DMS 273 treated with DMSO at 0.1 percent for 48 hours (cell line): Measurements from ENCODE around the gene SCN5A.

ENCODE experiments used
- DNase-seq: peaks from one replicate; lab custom pipeline; 2025; lab: John Stamatoyannopoulos, UW

SCN5A gene

DNA sequence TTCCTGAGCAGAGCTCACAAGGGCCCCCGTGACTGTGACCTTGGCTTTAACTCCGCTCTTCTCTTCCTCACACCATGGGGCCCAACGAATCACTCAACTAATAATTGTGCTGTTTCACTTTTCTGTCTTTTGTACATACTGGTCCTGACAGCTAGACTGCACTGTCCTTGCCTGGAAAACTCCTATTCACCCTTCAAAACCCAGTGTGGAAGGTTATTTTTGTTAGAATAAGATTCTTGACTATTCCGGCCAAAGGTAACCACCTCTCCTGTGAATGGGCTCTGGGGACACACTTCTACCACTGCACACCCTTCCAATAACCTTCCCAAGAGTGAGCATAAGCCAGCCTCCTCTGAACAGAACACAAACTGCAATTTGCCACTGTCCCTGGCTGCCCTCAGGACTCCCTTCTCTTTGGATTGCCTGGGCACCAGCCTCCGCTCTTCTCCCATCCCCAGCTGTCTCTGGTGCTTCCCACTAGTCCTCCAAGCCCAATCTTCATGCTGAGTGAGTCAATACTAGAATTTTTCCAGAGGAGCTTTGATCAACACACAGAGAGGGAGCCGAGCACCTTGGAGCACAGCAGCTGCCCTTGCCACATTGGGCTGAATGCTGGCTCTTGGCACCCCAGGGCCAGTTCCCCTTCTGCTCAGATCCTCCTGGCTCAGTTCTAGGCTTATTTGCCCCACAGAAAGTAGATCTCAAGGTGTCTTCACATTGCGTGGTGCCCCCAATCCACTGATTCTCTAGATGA lies 2.1 kb downstream of the SCN5A start:
- DNase-seq = no peak

DNA sequence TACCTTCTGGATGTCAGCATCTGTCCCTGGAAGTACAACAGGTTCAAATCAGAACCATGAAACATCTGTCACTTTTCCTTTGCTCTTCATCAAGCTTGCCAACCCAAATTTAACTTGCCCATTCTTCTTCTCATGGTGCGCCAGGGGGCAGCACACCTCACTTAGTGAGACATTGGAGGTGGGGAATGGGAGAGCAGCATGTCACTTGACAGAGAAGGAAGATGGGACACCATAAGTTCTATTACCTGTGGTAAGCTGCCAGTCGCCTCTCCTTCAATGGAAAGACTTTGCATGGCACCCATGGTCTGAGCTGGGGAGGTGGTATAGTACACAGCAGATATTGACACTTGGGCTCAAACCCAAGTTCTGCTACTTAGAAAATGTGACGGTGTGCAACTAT lies 2.9 kb downstream of the SCN5A start:
- DNase-seq = peak; percentile 14

- DNase-seq = no peak
Observed at GRCh38 chr3:38646062-38646461, 3.4 kb downstream of the SCN5A start.

DNA sequence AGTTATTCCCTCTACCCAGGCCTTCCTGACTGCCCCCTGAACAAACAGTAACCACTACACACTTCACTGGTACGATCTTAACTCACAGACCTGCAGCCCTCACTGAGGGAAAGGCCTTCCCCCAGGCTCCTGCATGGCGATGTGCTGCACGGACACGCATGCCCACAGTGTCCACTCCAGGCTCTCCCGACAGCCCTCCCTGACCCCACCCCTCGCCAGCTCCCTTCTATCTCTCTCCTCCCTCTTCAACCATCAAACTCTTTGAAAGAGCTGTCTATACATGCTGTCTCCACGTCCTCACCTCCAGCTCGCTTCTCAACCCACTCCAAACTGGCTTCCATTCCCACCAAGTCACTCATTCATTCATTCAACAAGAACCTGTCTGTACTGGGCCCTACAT lies 3.9 kb downstream of the SCN5A start:
- no peak for DNase-seq

- no peak for DNase-seq
Observed at GRCh38 chr3:38645076-38645475, 4.4 kb downstream of the SCN5A start.

DNA sequence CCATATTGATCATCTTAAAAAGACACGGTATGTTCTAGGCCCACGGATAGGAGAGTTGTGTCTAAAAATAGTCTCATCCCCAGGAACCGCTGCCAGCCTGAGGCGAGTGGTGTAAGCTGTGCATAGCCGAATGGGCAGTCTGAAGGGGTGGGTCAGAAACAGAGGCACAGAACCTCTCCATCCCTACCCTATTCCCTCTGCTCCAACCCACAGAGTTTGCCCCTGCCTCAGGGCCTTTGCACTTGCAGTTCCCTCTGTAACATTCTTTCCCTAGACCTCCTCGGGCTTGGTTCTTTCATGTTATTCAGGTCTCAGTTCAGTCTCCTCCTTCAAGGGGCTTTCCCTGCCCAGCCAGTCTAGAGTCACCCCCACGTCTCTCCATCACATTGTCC lies 4.8 kb downstream of the SCN5A start:
- no peak for DNase-seq

- no peak for DNase-seq
Observed at GRCh38 chr3:38644016-38644661, 5.3 kb downstream of the SCN5A start.

GRCh38 chr3:38643592-38643991 lies 5.9 kb downstream of the SCN5A start:
- no peak for DNase-seq

- no peak for DNase-seq
Observed at GRCh38 chr3:38643090-38643489, 6.4 kb downstream of the SCN5A start.

DNA sequence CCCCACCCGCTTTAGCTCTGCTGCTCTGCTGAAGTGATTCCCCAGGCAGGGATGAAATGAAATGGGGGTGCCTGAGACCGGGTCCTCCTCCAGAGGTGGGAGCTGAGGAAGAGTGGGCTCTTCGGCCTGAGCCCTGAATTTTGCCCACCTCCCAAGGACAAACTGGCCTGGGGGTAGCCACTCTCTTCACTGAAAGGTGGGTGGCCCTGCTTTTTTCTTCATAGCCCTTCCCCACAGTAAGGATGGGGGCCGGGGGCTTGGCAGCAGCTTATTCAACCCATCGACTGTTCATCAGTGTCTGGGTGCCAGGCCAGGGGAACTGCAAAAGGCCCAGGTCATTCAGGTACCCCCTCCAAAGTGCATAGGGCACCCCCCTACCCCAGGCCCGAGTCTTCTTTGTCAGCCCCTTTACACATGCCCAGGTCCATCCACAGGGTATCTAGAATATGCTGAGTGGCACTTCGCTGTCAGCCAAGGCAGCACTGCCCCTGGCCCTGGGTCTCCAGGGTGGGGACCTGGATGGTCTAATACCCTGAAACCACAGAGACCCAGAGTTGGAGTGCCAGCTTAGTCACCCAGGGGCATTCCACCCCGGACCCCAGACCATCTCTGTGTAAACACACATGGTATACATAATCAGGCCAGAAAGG lies 7.9 kb downstream of the SCN5A start:
- DNase-seq = no peak

DNA sequence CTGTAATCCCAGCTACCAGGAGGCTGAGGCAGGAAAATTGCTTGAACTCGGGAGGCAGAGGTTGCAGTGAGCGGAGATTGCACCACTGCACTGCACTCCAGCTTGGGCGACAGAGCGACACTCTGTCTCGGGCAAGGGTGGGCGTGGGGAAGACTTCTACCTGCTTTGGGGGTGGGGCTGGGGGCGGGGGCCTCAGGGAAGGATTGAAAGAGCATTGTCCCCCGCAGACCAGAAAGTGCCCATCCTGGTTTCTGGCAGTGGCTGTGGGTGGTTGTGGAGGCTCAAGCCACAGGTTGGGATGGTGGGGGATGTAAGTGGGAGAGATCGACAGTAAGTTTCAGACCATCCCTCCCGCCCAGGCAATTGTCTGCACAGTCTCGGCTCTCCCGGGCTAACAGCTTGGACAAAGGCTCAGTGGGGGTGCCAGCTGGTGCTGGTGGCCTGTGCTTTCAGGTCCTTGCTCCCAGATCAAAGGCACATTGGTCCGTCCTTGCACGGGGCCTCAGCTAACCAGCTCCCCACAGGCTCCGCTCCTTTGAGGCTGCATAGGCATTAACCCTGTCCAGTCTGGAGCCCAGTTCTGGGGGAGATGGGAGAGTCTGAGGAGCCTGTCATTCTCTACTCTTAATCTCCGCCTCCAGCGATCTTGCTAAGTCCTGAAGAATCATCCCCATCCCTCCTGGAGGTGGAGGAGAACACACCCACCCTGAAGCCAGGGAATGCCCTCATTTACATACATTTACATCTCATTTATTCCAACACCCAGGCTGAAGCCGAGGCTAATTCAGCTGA lies 8.6 kb downstream of the SCN5A start:
- no peak for DNase-seq

DNA sequence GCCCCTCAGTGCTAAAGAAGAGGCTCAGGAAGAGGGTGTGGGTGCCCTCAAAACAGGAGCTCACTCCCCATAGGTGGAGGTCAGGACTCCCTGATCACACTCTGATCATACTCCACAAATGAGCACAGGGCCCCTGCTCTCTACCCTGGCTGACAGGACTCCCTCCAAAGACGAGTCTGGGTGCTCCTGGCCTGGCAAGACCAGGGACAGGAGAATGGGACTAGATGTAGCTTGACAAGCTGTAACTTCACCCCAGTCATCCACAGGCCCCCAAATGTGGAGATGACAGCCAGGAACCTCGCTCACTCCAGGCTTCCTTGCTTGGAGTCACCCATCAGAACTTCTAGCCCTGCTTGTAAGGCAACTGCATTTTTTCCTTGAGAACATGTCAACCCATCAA lies 11.1 kb downstream of the SCN5A start:
- DNase-seq = no peak

- no peak for DNase-seq
Observed at GRCh38 chr3:38637906-38638305, 11.6 kb downstream of the SCN5A start.

DNA sequence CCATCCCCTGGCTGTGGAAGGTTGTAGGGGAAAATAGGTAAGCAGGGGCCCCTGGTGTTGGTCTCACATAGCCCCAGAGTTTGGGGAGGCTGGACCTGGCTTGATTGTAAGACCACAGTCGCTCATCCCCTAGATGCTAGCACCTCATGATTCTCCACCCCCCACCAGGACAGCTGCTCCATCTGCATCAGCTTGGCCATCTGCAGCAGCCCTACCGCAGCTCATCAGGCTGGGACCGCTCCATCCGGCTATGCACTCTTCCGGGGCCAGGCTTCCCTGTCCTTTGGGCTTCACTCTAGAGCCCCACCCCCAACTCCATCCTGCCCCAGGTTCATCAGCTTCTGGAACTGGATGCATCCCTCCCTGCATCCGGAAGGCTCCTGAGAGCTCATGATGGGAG lies 12.6 kb downstream of the SCN5A start:
- no peak for DNase-seq

DNA sequence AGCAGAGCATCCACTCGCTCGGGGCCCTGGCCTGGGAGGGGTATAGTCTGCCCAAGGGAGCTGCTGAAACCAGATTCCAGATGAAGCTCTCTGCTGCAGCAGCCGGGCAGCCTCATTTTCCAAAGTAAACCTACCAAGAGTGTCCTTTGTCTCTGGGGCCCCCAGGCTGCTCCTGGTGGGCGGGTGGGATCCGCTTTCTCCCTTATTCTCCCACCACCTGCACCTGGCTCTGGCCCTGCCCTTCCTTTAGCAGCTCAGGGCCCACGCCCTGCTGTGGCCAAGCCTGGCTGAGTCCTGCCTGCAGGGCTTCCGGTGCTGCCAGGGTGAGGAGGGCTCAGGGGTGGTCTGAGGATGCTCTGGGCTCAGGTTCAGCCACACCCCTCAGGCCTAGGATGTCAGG lies 13.0 kb downstream of the SCN5A start:
- no peak for DNase-seq

DNA sequence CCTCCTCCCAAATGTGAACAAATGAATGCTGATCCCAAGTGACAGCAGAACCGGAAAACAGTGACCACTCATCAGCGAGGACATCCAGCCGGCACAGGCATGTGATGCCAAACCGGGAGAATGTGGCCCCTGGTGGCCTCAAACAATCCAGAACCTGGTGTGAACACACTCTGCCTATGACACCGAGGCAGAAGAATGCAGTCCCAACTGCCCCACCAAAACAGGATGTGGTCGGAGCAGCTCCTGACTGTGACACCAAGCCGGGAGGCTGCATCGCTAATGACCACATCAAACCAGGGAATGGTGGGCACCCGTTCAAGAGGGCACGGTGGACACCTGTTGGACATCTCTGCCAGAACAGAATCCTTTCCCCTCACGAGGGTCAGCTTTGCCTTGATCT lies 15.4 kb downstream of the SCN5A start:
- DNase-seq = no peak

DNA sequence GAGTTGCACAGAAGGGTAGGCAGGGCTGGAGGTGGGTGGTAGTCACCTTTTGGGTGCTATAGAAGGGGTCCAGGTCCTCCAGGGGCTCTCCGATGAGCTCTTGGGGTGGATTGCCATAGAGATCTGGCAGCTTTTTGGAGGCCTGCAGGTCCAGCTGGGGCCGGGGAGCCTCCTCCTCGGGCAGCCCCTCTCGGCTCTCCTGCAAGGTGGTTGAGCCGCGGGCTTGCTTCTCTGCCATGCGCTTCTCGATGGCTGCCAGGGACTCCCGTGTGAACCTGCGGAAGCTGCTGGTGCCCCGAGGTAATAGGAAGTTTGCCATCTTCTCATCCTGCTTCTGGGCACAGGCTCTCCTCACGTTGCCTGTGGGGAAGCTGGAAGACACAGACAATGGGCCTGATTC lies 16.5 kb downstream of the SCN5A start:
- no peak for DNase-seq

DNA sequence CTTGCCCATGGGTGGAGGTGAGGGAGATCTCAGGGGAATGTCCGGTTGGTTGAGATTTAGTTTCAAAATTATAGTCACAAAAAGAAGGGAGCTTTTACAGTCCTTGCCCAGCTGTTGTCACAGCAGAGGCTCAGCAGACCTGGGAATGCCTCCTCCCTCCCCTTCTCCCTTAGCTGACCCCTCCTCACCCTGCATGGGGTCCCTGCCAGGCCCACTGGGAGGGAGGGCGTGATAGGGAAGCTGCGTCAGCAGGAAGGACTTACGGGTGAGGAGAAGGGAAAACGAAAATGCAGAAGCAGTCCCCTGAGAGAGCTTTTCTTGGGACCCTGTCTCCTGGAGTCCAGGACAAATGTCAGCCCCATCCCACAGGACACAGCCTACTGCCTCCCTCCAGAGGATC lies 18.9 kb downstream of the SCN5A start:
- no peak for DNase-seq

- DNase-seq = no peak
Observed at GRCh38 chr3:38630070-38630469, 19.4 kb downstream of the SCN5A start.

DNA sequence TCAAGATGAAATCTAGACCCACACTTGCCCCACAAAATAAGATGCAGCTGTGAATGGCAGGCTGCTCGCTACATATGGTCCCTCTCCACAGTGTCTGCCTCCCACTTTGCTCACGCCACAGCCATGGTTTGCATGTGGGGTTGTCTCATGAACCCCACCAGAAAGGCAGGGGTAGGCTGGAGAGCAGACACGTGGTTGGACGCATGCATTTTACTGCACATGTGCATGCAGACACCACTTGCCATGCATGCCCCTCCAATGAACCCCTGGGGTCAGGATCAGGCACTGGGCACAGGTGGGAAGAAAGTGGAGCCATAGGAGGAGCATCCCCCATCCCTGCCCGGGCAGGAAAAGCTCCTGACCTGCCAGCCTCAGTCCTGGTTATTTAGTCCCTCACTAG lies 20.7 kb downstream of the SCN5A start:
- no peak for DNase-seq

DNA sequence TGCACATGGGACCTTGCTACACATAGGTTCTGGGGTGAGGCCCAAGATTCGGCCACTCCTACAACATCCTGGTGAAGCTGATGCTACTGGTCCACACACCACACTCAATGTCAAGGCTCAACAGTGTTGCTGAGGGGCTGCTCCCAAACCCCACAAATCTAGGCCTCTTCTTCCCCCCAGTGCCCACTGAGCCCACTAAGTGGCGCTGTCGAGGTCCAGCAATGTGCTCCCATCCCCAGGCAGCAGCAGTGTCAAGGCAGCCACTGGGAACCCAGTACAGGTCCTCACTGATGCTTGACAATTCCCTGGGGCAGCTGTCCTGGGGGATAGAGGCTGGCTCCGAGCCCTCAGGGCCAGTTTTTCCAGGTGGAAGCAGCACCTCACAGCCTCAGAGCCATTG lies 21.5 kb downstream of the SCN5A start:
- no peak for DNase-seq

GRCh38 chr3:38626171-38626570 lies 23.3 kb downstream of the SCN5A start:
- no peak for DNase-seq

DNA sequence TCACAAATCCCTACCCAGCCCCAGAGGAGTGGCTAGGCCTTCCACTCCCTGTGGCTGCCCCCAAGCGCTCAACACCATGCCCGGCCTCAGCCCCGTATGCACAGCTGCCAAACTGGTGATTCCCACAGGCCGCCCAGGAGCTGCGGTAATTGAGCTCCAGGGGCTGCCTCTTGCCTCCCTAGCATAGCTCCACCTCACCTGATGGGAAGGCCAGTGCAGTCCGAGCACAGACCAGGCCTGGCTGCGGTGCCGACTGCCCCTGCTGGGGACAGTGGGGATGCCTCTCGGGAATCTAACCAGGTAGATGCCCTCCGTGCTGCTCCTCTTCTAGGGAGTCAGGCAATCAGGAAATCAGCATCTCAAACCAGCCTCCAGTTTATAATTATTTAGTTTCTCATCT lies 25.9 kb downstream of the SCN5A start:
- no peak for DNase-seq
